Measurements from ENCODE around the gene SLC25A36.
"Not testable (repeated sequence)": the region's sequence is repeated elsewhere in the genome, so short reads cannot be mapped to it uniquely, and the experiment has no call there.

The SLC25A36 gene

DNA sequence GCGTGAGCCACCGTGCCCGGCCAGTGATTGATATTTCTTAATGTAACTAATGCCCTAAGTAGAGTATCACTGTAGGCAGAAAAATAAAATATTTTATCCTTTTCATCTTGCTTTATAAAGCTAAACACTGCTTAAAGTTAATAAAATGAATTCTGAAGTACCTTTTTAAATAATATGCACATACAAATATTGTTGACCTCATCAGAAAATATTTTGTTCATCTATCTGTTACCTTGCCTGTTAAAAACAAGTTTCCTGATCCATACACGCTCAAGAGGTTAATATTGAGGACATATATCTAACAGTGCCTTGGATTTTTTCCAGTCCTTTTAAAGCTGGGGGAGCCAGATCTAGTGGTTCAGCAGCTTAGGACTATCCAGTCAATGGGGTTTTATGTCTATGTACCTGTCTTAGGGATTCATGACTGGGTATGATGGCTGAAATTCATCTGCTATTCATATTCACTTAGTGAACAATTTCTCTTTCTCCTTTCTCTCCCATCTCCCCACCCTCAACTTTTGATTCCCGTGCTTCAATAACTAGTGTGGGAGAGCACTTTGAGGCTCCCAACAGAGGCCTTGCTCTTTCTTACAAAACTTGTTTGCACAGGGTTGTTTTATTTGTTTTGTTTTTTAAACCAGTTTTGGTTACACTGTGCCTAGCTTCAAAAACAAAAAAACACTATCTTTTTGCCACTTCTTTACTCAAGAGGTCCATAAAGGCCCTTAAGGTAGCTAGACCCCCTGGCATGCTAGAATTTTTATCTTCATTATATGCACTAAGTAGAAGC is 7.0 kb downstream of the SLC25A36 start:
- H3K4me3 ChIP-seq (ENCODE audit: insufficient read depth, low read length, poor library complexity, severe bottlenecking) = no peak overlapping the region
- no peaks in the 10 kb centered on the region for H3K9me2 ChIP-seq (replicated peaks; ENCODE audit: insufficient read depth, low read length)
- no peak overlapping the region for H3K27ac ChIP-seq (ENCODE audit: low read depth, low read length)
- H3K36me3 ChIP-seq (ENCODE audit: low read length) = no peaks in the 10 kb centered on the region
- no peak overlapping the region for H3K9ac ChIP-seq (ENCODE audit: low read length)
- no peak for TF ChIP-seq EZH2phosphoT487 (conservative IDR thresholded peaks at IDR 0.05; ENCODE audit: low read length)
- TF ChIP-seq, protein P1, sequence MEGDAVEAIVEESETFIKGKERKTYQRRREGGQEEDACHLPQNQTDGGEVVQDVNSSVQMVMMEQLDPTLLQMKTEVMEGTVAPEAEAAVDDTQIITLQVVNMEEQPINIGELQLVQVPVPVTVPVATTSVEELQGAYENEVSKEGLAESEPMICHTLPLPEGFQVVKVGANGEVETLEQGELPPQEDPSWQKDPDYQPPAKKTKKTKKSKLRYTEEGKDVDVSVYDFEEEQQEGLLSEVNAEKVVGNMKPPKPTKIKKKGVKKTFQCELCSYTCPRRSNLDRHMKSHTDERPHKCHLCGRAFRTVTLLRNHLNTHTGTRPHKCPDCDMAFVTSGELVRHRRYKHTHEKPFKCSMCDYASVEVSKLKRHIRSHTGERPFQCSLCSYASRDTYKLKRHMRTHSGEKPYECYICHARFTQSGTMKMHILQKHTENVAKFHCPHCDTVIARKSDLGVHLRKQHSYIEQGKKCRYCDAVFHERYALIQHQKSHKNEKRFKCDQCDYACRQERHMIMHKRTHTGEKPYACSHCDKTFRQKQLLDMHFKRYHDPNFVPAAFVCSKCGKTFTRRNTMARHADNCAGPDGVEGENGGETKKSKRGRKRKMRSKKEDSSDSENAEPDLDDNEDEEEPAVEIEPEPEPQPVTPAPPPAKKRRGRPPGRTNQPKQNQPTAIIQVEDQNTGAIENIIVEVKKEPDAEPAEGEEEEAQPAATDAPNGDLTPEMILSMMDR (IDR thresholded peaks at IDR 0.05; ENCODE audit: insufficient read depth, low read length, poor library complexity, severe bottlenecking) = no peak
- no peak overlapping the region for H2AFZ ChIP-seq (ENCODE audit: low read depth, low read length, severe bottlenecking)
- H3K9me3 ChIP-seq (ENCODE audit: insufficient read depth, low read length) = no peaks in the 10 kb centered on the region
- H3K27me3 ChIP-seq (ENCODE audit: low read length) = no peaks in the 10 kb centered on the region
- H3K79me2 ChIP-seq (ENCODE audit: insufficient read depth, low read length) = peaks cover 100% of the 10 kb centered on the region
- no peak overlapping the region for H3K4me2 ChIP-seq (ENCODE audit: low read depth, low read length, poor library complexity, severe bottlenecking)
- peaks cover 47% of the 10 kb centered on the region; the same call in 1 of the 2 replicates for H4K20me1 ChIP-seq (ENCODE audit: low read depth, low read length)
- no peaks in the 10 kb centered on the region for H3F3A ChIP-seq (ENCODE audit: insufficient read depth)

DNA sequence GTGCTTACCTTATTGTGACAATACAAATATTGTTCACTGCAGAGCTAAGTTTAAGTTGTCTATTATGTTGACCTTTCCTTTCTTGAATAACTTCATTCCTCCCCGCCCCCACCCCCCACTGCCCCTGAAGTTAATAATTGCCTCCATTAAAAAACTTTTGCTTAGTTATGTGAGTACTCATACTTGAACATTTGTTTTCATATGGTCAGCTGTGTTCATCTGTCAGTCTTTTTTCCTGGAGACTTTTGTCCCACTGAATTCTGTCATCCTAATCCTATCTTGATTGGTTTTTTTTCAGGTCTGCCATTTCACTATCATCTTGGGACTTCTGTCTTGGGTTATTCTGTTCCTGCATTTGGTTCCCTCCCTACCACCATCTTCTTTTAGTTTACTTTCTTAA is 8.5 kb downstream of the SLC25A36 start:
- no peaks in the 10 kb centered on the region for H3K9me2 ChIP-seq (replicated peaks; ENCODE audit: insufficient read depth, low read length)
- H3K27ac ChIP-seq (ENCODE audit: low read depth, low read length) = no peak overlapping the region
- H3K9ac ChIP-seq (ENCODE audit: low read length) = no peak overlapping the region
- no peaks in the 10 kb centered on the region for H3K36me3 ChIP-seq (ENCODE audit: low read length)
- peaks cover 100% of the 10 kb centered on the region for H3K79me2 ChIP-seq (ENCODE audit: insufficient read depth, low read length)
- no peak overlapping the region for H3K4me3 ChIP-seq (ENCODE audit: insufficient read depth, low read length, poor library complexity, severe bottlenecking)
- no peaks in the 10 kb centered on the region for H3F3A ChIP-seq (ENCODE audit: insufficient read depth)
- no peak overlapping the region for H2AFZ ChIP-seq (ENCODE audit: low read depth, low read length, severe bottlenecking)
- peaks cover 55% of the 10 kb centered on the region for H4K20me1 ChIP-seq (ENCODE audit: low read depth, low read length)
- H3K4me2 ChIP-seq (ENCODE audit: low read depth, low read length, poor library complexity, severe bottlenecking) = no peak overlapping the region
- TF ChIP-seq EZH2phosphoT487 (conservative IDR thresholded peaks at IDR 0.05; ENCODE audit: low read length) = no peak
- TF ChIP-seq, protein P1 (IDR thresholded peaks at IDR 0.05; ENCODE audit: insufficient read depth, low read length, poor library complexity, severe bottlenecking) = no peak
- H3K27me3 ChIP-seq (ENCODE audit: low read length) = no peaks in the 10 kb centered on the region
- H3K9me3 ChIP-seq (ENCODE audit: insufficient read depth, low read length) = no peaks in the 10 kb centered on the region

DNA sequence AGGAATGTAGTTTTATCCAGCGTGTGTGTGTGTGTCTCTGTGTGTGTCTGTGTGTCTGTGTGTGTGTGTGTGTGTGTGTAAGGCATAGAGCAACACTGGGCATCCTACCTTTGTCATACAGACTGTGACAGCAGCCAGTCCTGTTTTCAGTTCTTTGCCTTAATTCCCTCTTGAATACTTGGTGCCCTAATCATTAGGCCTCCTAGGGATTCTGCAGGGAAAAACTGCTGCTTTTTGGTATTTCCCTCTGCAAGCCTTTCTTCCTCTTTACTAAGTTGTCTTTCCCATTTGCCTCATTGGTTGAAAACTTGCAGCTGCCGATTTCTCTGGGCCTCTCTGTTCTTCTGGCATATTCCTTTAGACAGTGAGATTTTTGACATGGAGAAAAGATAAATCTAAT is 9.2 kb downstream of the SLC25A36 start:
- Histone ChIP-seq H3F3A (ENCODE audit: insufficient read depth) (no peaks in the 10 kb centered on the region), H3K4me3 (ENCODE audit: insufficient read depth, low read length, poor library complexity, severe bottlenecking) (no peak overlapping the region), H3K4me2 (ENCODE audit: low read depth, low read length, poor library complexity, severe bottlenecking) (no peak overlapping the region), H2AFZ (ENCODE audit: low read depth, low read length, severe bottlenecking) (no peak overlapping the region), H3K9me2 (replicated peaks; ENCODE audit: insufficient read depth, low read length) (no peaks in the 10 kb centered on the region), H3K27me3 (ENCODE audit: low read length) (no peaks in the 10 kb centered on the region), H3K9me3 (ENCODE audit: insufficient read depth, low read length) (no peaks in the 10 kb centered on the region), H3K36me3 (ENCODE audit: low read length) (no peaks in the 10 kb centered on the region), H4K20me1 (ENCODE audit: low read depth, low read length) (peaks cover 52% of the 10 kb centered on the region), H3K79me2 (ENCODE audit: insufficient read depth, low read length) (peaks cover 100% of the 10 kb centered on the region), H3K27ac (ENCODE audit: low read depth, low read length) (no peak overlapping the region), H3K9ac (ENCODE audit: low read length) (no peak overlapping the region)
- TF ChIP-seq EZH2phosphoT487 (conservative IDR thresholded peaks at IDR 0.05; ENCODE audit: low read length) = no peak
- TF ChIP-seq, protein P1 (IDR thresholded peaks at IDR 0.05; ENCODE audit: insufficient read depth, low read length, poor library complexity, severe bottlenecking) = no peak

DNA sequence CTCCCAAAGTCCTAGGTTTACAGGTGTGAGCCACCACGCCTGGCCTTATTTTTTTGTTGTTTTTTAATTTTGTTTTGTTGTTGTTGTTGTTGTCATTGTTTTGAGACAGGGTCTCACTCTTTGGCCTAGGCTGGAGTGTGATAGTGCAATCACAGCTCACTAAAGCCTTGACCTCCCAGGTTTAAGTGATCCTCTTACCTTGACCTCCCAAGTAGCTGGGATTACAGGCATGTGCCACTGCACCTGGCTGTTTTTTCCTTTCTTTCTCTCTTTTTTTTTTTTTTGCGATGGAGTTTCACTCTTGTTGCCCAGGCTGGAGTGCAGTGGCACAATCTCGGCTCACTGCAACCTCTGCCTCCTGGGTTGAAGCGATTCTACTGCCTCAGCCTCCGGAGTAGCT is 10.1 kb downstream of the SLC25A36 start:
- not testable (repeated sequence) for H3K9me2 ChIP-seq (replicated peaks; ENCODE audit: insufficient read depth, low read length); H3K9ac ChIP-seq (ENCODE audit: low read length); H3K4me2 ChIP-seq (ENCODE audit: low read depth, low read length, poor library complexity, severe bottlenecking); H3K27me3 ChIP-seq (ENCODE audit: low read length); H2AFZ ChIP-seq (ENCODE audit: low read depth, low read length, severe bottlenecking); H3K27ac ChIP-seq (ENCODE audit: low read depth, low read length); H3K4me3 ChIP-seq (ENCODE audit: insufficient read depth, low read length, poor library complexity, severe bottlenecking); H3K36me3 ChIP-seq (ENCODE audit: low read length); H3K9me3 ChIP-seq (ENCODE audit: insufficient read depth, low read length); H3F3A ChIP-seq (ENCODE audit: insufficient read depth)
- H4K20me1 ChIP-seq (ENCODE audit: low read depth, low read length) = peaks cover 57% of the 10 kb centered on the region
- peaks cover 100% of the 10 kb centered on the region for H3K79me2 ChIP-seq (ENCODE audit: insufficient read depth, low read length)
